ENCODE results near the gene BCAS3. TPM values are rescaled to one million over a fixed set of nuclear protein-coding genes. Genes with fewer than 3 reads are reported as not detected.
"Not testable (repeated sequence)": the region's sequence is repeated elsewhere in the genome, so short reads cannot be mapped to it uniquely, and the experiment has no call there.

The BCAS3 gene
- total RNA-seq, 1 donor from 2014 or later, result 38.1 TPM

GRCh38 chr17:61144137-61144536, 466.5 kb downstream of the BCAS3 start:
- peaks cover 25% of the 10 kb centered on the region for H3K4me1 Mint-ChIP-seq (ENCODE audit: unreplicated experiment)

GRCh38 chr17:61144617-61145564, 467.2 kb downstream of the BCAS3 start:
- TF ChIP-seq CTCF (IDR thresholded peaks at IDR 0.05; ENCODE audit: unreplicated experiment), result no peak
- Mint-ChIP-seq H3K4me3 (ENCODE audit: unreplicated experiment) (no peak overlapping the region), H3K27ac (ENCODE audit: unreplicated experiment) (no peak overlapping the region), H3K4me1 (ENCODE audit: unreplicated experiment) (peaks cover 24% of the 10 kb centered on the region), H3K36me3 (ENCODE audit: low read depth, unreplicated experiment) (no peaks in the 10 kb centered on the region), H3K9me3 (ENCODE audit: unreplicated experiment) (no peaks in the 10 kb centered on the region), H3K27me3 (ENCODE audit: unreplicated experiment) (peaks cover 1% of the 10 kb centered on the region)
- no peak for DNase-seq (ENCODE audit: low spot score)

More at GRCh38 chr17:61144137-61144536, 466.5 kb downstream of the BCAS3 start:
- Mint-ChIP-seq H3K4me3 (ENCODE audit: unreplicated experiment) (no peak overlapping the region), H3K27me3 (ENCODE audit: unreplicated experiment) (no peaks in the 10 kb centered on the region), H3K27ac (ENCODE audit: unreplicated experiment) (no peak overlapping the region), H3K9me3 (ENCODE audit: unreplicated experiment) (no peaks in the 10 kb centered on the region), H3K36me3 (ENCODE audit: low read depth, unreplicated experiment) (no peaks in the 10 kb centered on the region)
- no peak for TF ChIP-seq CTCF (IDR thresholded peaks at IDR 0.05; ENCODE audit: unreplicated experiment)
- DNase-seq (ENCODE audit: low spot score), result no peak

GRCh38 chr17:61146833-61147232, 469.2 kb downstream of the BCAS3 start:
- H3K36me3 Mint-ChIP-seq (ENCODE audit: low read depth, unreplicated experiment); H3K27me3 Mint-ChIP-seq (ENCODE audit: unreplicated experiment); H3K27ac Mint-ChIP-seq (ENCODE audit: unreplicated experiment); DNase-seq (ENCODE audit: low spot score); H3K9me3 Mint-ChIP-seq (ENCODE audit: unreplicated experiment); H3K4me3 Mint-ChIP-seq (ENCODE audit: unreplicated experiment): not testable (repeated sequence)
- H3K4me1 Mint-ChIP-seq (ENCODE audit: unreplicated experiment), result peaks cover 36% of the 10 kb centered on the region

GRCh38 chr17:61149106-61149825, 471.6 kb downstream of the BCAS3 start:
- peaks cover 1% of the 10 kb centered on the region for H3K27me3 Mint-ChIP-seq (ENCODE audit: unreplicated experiment)
- no peaks in the 10 kb centered on the region for H3K36me3 Mint-ChIP-seq (ENCODE audit: low read depth, unreplicated experiment)
- DNase-seq (ENCODE audit: low spot score), result no peak
- no peak overlapping the region for H3K27ac Mint-ChIP-seq (ENCODE audit: unreplicated experiment)
- peaks cover 51% of the 10 kb centered on the region for H3K4me1 Mint-ChIP-seq (ENCODE audit: unreplicated experiment)
- no peak overlapping the region for H3K4me3 Mint-ChIP-seq (ENCODE audit: unreplicated experiment)
- H3K9me3 Mint-ChIP-seq (ENCODE audit: unreplicated experiment), result no peaks in the 10 kb centered on the region
- no peak for TF ChIP-seq CTCF (IDR thresholded peaks at IDR 0.05; ENCODE audit: unreplicated experiment)

- Mint-ChIP-seq H3K4me3 (ENCODE audit: unreplicated experiment) (no peak overlapping the region), H3K4me1 (ENCODE audit: unreplicated experiment) (peaks cover 52% of the 10 kb centered on the region)
These were observed 472.3 kb downstream of the BCAS3 start for GRCh38 chr17:61149862-61150362.

More at GRCh38 chr17:61149862-61150362, 472.3 kb downstream of the BCAS3 start:
- H3K27me3 Mint-ChIP-seq (ENCODE audit: unreplicated experiment), result peaks cover 1% of the 10 kb centered on the region
- H3K9me3 Mint-ChIP-seq (ENCODE audit: unreplicated experiment), result no peaks in the 10 kb centered on the region
- no peak for TF ChIP-seq CTCF (IDR thresholded peaks at IDR 0.05; ENCODE audit: unreplicated experiment)
- DNase-seq (ENCODE audit: low spot score), result no peak
- no peak overlapping the region for H3K27ac Mint-ChIP-seq (ENCODE audit: unreplicated experiment)
- no peaks in the 10 kb centered on the region for H3K36me3 Mint-ChIP-seq (ENCODE audit: low read depth, unreplicated experiment)
